K562 (cell line): ENCODE results near the gene MYO16. TPM values are rescaled to one million over a fixed set of nuclear protein-coding genes. Genes with fewer than 3 reads are reported as not detected.

Experiments
- CREM ChIP-seq: IDR thresholded peaks from 2 replicates; pipeline ENCODE4 v1.6.1; 2014; ENCODE audit warnings: antibody characterized with exemption, low read depth
- RHOXF2B ChIP-seq: fragments of 250-450 bp; sonication (Bioruptor Pico); conservative IDR thresholded peaks from 2 replicates; pipeline ENCODE4 v1.5.1; 2021
- ZNF134 ChIP-seq: fragments of 250-450 bp; sonication (Bioruptor Pico); conservative IDR thresholded peaks from 2 replicates; pipeline ENCODE4 v1.4.0; 2020
- polyA plus RNA-seq, 8 experiments: library from polyadenylated mRNA; depleted of rRNA in 4 of 8; stranded (reverse) in 5 of 8; unstranded in 3 of 8; fragments of >200 nt; fragmentation: Nextera tagmentation in 2 of 8; fragmentation: Illumina TruSeq in 1 of 8; extraction: Ambion mirVana in 2 of 8; extraction: Trizol in 1 of 8; gene quantifications; 2 replicates each; pipeline versions ENCODE4 v1.2.1 to v1.2.3, GENCODE V29; 2011 to 2014; ENCODE audit warnings: inconsistent platforms in 1 of 8, missing spikeins in 1 of 8
- total RNA-seq, 7 experiments: library from RNA; depleted of rRNA in 6 of 7; stranded (reverse); fragments of >200 nt in 6 of 7; fragmentation: Illumina TruSeq in 2 of 7; extraction: Trizol in 2 of 7; gene quantifications; 2 replicates each; pipeline versions ENCODE4 v1.2.1 to v1.2.3, GENCODE V29; 2011 to 2021; ENCODE audit warnings: low replicate concordance in 1 of 7
- TF ChIP-seq, protein P1 (sequence below): fragments of 250-450 bp; sonication (Bioruptor Pico); IDR thresholded peaks from 2 replicates; pipeline ENCODE4 v1.5.0; 2022; ENCODE audit warnings: mild to moderate bottlenecking
- TF ChIP-seq, protein P2 (sequence below): fragments of 450-650 bp; formaldehyde crosslinking; IDR thresholded peaks from 2 replicates; pipeline ENCODE4 v1.4.0; 2020; ENCODE audit warnings: mild to moderate bottlenecking
- TF ChIP-seq, protein P3 (sequence below): fragments of 250-450 bp; sonication (Bioruptor Pico); IDR thresholded peaks from 2 replicates; pipeline ENCODE4 v1.4.0; 2020; ENCODE audit warnings: mild to moderate bottlenecking
- TF ChIP-seq, protein P4 (sequence below): fragments of 450-650 bp; conservative IDR thresholded peaks from 2 replicates; pipeline ENCODE4 v1.6.1; 2016; ENCODE audit warnings: missing genetic modification characterization, low read depth, mild to moderate bottlenecking, missing compliant biosample characterization, moderate library complexity
- TF ChIP-seq, protein P5 (sequence below): fragments of 250-450 bp; sonication (Bioruptor Pico); IDR thresholded peaks from 2 replicates; pipeline ENCODE4 v1.8.0; 2022; ENCODE audit warnings: moderate library complexity, mild to moderate bottlenecking, inconsistent platforms
- TF ChIP-seq, protein P6 (sequence below): fragments of 250-450 bp; sonication (Bioruptor Pico); IDR thresholded peaks from 2 replicates; pipeline ENCODE4 v1.4.0; 2020; ENCODE audit warnings: borderline replicate concordance

MYO16 gene
- total and polyA plus RNA-seq, 9 of the 15 experiments (the other 6 are each of a cell fraction or from before 2014, with no cell fraction given), result 4.3 to 45.7 (median 12.1) TPM

DNA sequence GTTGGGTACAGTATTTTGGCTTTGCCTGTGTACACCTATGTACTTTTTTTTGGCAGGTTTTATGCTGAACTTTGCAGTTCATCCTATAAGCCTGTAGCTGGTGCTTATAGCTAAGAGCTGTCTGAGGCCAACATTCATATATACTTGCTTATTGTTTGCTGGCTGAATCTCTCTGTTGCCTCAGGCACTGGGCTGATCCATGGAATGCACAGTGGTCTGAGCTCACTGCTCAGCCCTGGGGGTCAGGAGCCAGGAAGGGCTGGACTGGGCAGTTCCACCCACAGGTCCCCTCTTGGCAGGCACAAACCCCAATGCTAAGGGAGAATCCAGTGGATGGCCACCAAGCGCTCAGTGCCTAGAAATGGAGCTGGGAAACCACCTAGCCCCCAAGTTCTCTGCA is 308.7 kb downstream of the MYO16 start (continued):
- TF ChIP-seq, protein P1, sequence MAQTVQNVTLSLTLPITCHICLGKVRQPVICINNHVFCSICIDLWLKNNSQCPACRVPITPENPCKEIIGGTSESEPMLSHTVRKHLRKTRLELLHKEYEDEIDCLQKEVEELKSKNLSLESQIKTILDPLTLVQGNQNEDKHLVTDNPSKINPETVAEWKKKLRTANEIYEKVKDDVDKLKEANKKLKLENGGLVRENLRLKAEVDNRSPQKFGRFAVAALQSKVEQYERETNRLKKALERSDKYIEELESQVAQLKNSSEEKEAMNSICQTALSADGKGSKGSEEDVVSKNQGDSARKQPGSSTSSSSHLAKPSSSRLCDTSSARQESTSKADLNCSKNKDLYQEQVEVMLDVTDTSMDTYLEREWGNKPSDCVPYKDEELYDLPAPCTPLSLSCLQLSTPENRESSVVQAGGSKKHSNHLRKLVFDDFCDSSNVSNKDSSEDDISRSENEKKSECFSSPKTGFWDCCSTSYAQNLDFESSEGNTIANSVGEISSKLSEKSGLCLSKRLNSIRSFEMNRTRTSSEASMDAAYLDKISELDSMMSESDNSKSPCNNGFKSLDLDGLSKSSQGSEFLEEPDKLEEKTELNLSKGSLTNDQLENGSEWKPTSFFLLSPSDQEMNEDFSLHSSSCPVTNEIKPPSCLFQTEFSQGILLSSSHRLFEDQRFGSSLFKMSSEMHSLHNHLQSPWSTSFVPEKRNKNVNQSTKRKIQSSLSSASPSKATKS (CRISPR knock-in tag), result no peak
- TF ChIP-seq ZNF134 (CRISPR knock-in tag) (no peak), CREM (no peak), RHOXF2B (CRISPR knock-in tag) (no peak)
- TF ChIP-seq, protein P2, sequence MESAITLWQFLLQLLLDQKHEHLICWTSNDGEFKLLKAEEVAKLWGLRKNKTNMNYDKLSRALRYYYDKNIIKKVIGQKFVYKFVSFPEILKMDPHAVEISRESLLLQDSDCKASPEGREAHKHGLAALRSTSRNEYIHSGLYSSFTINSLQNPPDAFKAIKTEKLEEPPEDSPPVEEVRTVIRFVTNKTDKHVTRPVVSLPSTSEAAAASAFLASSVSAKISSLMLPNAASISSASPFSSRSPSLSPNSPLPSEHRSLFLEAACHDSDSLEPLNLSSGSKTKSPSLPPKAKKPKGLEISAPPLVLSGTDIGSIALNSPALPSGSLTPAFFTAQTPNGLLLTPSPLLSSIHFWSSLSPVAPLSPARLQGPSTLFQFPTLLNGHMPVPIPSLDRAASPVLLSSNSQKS (CRISPR knock-in tag), result no peak
- TF ChIP-seq, protein P3, sequence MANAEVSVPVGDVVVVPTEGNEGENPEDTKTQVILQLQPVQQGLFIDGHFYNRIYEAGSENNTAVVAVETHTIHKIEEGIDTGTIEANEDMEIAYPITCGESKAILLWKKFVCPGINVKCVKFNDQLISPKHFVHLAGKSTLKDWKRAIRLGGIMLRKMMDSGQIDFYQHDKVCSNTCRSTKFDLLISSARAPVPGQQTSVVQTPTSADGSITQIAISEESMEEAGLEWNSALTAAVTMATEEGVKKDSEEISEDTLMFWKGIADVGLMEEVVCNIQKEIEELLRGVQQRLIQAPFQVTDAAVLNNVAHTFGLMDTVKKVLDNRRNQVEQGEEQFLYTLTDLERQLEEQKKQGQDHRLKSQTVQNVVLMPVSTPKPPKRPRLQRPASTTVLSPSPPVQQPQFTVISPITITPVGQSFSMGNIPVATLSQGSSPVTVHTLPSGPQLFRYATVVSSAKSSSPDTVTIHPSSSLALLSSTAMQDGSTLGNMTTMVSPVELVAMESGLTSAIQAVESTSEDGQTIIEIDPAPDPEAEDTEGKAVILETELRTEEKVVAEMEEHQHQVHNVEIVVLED (CRISPR knock-in tag), result no peak
- TF ChIP-seq, protein P4, sequence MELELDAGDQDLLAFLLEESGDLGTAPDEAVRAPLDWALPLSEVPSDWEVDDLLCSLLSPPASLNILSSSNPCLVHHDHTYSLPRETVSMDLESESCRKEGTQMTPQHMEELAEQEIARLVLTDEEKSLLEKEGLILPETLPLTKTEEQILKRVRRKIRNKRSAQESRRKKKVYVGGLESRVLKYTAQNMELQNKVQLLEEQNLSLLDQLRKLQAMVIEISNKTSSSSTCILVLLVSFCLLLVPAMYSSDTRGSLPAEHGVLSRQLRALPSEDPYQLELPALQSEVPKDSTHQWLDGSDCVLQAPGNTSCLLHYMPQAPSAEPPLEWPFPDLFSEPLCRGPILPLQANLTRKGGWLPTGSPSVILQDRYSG (tag), result no peak
- TF ChIP-seq, protein P5, sequence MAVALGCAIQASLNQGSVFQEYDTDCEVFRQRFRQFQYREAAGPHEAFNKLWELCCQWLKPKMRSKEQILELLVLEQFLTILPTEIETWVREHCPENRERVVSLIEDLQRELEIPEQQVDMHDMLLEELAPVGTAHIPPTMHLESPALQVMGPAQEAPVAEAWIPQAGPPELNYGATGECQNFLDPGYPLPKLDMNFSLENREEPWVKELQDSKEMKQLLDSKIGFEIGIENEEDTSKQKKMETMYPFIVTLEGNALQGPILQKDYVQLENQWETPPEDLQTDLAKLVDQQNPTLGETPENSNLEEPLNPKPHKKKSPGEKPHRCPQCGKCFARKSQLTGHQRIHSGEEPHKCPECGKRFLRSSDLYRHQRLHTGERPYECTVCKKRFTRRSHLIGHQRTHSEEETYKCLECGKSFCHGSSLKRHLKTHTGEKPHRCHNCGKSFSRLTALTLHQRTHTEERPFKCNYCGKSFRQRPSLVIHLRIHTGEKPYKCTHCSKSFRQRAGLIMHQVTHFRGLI, result no peak
- TF ChIP-seq, protein P6, sequence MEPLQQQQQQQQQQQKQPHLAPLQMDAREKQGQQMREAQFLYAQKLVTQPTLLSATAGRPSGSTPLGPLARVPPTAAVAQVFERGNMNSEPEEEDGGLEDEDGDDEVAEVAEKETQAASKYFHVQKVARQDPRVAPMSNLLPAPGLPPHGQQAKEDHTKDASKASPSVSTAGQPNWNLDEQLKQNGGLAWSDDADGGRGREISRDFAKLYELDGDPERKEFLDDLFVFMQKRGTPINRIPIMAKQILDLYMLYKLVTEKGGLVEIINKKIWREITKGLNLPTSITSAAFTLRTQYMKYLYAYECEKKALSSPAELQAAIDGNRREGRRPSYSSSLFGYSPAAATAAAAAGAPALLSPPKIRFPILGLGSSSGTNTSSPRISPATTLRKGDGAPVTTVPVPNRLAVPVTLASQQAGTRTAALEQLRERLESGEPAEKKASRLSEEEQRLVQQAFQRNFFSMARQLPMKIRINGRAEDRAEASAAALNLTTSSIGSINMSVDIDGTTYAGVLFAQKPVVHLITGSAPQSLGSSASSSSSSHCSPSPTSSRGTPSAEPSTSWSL (CRISPR knock-in tag), result no peak
